RKO (cell line): ENCODE results near the gene HCFC1R1.
"Not testable (repeated sequence)": the region's sequence is repeated elsewhere in the genome, so short reads cannot be mapped to it uniquely, and the experiment has no call there.

Experiments
- DNase-seq: peaks from one replicate; pipeline ENCODE4 v3.0.0-alpha.2; 2016; ENCODE audit warnings: low spot score

Gene HCFC1R1

DNA sequence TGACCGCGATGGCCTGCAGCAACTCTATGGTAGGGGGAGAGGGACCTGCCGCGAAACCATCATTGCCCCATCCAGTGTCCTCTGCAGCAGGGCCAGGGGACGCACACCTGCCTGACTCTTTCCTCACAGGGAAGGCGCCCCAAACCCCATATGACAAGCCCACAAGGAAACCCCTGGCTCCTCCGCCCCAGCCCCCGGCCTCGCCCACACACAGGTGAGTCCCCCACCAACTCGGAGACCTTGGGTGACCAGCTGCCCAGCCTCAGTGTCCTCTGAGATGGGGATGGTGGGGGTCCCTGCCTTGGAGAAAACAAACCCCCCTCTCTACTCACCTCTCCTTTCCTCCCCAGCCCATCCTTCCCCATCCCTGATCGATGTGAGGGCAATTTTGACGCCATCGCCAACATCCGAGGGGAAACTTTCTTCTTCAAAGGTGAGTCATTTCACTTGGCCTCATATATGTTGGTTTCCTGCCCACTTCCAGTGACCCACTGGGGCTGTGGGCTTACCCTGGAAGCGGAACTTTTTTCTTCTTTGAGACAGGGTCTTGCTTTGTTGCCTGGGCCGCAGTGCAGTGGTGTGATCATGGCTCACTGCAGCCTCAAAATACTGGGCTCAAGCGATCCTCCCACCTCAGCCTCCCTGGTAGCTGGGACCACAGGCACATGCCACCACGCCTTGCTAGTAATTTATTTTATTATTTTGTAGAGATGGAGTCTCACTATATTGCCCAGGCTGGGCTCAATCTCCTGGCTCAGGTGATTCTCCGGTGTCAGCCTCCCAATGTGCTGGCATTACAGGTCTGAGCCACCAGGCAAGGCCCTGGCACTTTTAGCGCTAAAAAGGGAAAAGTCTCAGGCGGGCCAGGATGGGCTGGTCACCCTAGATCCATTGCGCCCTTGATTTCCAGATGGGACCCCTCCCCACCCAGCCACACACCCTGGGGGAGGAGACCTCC, 33.7 kb upstream of the HCFC1R1 start:
- no peak for DNase-seq

DNA sequence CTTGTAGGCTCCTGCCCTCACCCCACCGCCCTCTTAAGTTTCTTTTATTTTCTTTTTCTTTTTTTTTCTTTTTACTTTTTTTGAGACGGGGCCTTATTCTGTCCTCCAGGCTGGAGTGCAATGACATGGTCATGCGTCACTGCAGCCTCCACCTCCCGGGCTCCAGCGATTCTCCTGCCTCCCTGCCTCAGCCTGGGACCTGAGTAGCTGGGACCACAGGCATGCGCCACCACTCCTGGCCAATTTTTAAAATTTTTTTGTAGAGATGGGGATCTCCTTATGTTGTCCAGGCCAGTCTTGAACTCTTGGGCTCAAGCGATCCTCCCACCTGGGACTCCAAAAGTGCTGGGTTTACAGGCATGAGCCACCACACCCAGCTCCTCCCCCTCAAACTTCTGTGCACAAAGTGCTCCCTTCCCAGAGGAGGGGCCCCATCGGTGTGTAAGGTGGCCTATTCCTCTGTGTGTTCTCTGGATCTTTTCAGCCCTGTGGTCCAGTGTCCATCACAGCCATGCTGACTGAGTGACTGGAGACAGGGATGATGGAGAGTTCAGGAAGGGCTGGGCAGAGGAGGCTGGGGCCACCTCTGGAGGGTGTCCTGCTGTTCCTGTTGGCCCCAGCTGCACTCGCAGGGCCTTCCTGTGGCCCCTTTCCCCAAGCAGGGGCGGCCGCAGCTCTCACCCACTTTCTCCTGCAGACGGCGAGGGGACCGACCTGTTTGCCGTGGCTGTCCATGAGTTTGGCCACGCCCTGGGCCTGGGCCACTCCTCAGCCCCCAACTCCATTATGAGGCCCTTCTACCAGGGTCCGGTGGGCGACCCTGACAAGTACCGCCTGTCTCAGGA, 32.8 kb upstream of the HCFC1R1 start:
- DNase-seq = no peak

DNA sequence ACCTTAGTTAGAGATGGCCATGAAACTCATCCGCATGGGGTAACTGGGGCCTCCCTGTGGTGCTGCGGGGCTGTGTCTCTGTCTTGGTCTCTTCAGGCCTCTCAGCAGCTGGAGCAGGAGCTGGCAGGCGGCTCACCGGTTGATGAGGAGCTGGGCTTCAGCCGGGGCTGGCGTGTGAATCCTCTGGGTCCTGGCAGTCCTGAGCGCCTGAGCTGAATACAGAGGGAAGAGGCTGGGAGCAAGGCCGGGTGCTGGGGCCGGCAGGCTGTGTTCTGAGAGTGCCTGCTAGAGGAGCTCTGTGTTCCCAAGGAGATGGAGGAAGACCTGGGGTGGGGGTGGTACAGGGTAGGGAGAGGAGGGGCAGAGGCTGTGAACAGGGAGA, 32.0 kb upstream of the HCFC1R1 start:
- DNase-seq = not testable (repeated sequence)

DNA sequence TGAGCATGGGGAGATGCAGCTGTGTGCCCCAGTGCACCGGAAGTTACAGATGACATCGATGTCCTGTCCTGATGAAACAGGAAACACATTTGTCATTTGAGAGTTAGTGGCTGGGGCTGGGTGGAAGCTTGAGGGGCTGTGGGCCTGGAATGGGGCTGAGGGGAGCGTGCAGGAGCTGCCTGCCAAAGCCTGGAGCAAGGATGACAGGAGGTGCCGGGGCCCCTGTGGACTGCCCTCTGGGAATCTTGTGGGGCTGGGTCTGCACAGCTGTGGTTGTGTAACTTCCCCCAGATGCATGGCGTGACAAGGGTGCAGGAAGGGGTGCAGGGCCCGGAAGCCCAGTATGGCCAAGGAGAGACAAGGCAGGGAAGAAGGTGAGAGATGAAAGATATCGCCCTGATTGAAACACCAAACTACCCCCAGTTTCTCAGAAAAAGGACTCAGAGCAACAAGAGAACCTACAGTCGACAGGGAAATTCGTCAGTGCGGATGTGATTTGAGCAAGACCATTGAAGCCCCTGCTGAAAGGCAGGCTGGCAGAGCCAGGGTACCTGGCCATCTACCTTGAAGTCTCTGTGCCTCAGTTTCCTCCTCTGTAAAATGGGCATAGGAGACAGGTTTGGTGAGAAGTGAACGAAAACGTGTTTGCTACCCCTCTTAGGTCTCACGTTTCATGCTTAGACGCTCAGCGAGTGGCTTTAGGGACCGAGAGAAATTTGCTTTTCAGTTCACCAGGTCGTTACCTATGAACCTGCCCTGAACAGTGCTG, 31.4 kb upstream of the HCFC1R1 start:
- no peak for DNase-seq

DNA sequence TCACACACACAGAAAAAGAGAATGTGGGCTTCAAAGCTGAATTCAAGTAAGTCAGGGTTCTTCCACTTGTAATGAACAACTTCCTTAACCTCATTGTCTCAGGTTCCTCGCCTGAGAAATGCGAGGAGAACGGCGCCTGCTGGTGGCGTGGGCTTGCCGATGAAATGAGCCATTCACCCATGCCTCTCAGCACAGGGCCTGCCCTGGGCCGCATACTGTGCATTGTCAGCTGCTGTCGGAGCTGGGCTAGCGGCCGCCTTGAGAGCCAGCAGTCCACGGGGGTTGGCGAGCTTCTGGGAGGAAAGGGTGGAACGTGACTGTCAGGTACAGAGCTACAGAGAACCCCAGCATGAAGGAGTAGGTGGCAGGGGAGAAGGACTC, 29.6 kb upstream of the HCFC1R1 start:
- not testable (repeated sequence) for DNase-seq

DNA sequence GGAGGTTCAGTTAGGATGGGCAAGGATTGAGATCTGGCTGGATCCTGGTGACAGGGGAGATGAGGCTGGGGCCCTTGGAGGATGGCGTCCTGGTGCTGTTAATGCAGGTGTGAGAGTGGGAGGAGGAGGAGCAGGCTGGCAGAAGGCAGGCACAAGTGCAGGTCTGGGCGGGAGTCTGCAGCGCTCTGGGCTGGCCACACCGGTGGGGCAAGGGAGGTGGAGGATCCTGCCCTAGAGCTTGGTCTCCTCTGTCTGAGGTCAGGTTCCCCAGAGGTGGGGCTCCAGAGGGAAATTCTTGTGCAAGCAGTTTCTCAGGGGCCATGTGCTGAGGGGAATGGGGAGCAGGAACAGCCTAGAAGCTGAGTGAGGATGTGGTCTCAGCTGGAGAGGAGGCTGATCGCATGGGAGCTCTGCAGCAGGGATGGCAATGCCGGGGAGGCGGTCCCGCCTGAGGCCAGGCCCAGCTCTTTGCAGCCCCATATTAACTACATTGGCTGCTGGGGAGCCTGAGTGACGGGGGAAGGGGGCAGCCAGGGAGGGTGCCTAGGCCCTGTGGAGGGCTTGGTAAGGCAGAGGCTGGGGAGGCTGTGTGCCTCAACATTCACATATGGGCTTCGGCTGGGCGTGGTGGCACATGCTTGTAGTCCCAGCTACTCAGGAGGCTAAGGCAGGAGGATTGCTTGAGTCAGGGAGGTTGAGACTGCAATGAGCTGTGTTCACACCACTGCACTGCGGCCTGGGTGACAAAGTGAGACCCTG, 29.0 kb upstream of the HCFC1R1 start:
- DNase-seq = not testable (repeated sequence)

DNA sequence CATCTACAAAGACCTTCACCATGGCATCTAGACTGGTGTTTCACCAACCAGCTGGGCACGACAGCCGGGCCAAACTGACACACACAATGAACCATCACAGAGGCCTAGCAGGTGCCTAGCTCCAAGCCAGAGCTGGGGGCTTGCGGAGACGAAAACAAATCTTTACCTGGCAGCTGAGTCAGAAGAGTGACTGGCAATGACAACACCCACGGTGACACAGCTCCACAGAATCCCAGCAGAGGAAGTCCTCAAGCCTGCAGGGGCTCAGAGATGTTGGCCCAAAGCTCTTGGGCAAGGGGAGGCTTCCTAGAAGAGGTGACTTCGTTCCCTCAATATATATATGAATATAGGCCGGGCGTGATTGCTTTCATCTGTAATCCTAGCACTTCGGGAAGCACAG, 27.8 kb upstream of the HCFC1R1 start:
- no peak for DNase-seq

DNA sequence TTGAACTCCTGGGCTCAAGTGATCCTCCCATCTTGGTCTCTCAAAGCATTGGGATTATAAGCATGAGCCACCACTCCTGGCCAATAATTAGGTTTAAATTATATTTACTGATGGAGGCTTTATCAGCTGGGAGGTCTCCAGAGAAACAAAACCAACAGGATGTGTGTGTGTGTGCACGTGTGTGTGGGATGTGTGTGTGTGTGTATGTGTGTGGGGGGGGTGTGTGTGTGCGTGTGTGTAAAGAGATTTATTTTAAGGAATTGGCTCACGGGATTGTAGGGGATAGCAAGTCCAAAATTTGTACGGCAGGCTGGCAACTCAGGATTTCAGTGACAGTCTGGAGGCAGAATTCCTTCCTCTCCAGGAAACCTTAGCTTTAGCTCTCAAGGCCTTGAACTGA, 27.3 kb upstream of the HCFC1R1 start:
- DNase-seq = no peak

DNA sequence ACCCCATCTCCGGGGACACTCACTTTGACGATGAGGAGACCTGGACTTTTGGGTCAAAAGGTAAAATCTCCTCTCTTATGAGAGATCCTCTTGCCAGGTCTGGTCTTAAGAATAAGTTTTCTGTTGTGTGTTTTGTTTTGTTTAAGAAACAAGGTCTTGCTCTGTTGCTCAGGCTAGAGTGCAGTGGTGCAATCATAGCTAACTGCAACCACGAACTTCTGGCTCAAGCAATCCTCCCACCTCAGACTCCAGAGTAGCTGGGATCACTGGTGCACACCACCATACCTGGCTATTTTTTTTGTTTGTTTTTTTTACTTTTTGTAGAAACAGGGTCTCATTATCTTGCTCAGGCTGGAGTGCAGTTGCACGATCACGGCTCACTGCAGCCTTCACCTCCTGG, 26.7 kb upstream of the HCFC1R1 start:
- DNase-seq = no peak

DNA sequence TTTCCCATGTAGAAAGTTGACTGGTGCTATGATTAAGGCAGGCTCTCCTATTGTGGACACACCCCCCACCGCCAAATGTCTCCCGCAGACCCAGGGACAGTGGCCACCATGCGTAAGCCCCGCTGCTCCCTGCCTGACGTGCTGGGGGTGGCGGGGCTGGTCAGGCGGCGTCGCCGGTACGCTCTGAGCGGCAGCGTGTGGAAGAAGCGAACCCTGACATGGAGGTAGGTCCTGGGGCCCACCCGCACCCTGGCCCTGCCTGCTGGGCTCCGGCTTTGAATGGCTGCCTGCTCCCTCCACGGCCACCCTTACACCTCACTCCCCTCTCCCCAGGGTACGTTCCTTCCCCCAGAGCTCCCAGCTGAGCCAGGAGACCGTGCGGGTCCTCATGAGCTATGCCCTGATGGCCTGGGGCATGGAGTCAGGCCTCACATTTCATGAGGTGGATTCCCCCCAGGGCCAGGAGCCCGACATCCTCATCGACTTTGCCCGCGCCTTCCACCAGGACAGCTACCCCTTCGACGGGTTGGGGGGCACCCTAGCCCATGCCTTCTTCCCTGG, 26.3 kb upstream of the HCFC1R1 start:
- DNase-seq = no peak

DNA sequence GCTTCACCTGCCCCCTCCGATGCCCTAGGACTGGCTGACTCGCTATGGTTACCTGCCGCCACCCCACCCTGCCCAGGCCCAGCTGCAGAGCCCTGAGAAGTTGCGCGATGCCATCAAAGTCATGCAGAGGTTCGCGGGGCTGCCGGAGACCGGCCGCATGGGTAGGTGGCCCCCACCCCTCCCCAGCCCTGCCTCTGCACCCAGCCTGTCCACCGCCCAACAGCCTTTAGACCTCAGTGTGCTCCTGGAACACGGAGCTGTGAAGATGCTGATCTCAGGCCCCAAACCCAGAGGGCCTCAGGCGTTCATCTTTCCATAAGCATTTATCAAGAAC, 23.6 kb upstream of the HCFC1R1 start:
- DNase-seq = no peak

DNA sequence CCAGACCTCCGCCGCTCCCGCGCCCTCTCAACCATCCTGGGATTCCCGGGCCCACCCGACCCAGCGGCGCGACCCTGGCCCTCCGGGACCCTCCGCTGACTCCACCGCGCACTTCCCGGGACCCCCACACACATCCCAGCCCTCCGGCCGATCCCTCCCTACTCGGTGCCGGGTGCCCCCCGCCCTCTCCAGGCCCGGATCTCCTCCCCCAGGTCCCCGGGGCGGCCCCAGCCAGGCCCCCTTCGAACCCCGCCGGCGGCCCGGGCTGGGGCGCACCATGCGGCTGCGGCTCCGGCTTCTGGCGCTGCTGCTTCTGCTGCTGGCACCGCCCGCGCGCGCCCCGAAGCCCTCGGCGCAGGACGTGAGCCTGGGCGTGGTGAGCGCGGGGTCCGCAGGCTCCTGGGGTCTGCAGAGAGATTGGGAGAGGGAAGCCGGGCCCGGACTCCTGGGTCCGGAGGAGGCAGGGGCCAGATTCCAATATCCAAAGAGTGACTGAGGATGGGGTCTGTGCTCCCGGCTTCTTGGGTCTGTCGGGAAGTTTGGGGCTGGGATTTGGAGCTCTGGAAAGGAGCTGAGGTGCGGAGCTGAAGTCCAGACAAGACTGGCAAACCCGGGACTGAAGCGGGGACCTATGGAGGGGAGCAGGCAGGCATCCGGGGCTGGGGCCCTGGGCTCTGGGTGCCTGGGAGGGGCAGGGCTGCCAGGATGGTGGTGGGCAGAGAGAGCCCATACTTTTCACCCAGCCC, 23.1 kb upstream of the HCFC1R1 start:
- DNase-seq = no peak

DNA sequence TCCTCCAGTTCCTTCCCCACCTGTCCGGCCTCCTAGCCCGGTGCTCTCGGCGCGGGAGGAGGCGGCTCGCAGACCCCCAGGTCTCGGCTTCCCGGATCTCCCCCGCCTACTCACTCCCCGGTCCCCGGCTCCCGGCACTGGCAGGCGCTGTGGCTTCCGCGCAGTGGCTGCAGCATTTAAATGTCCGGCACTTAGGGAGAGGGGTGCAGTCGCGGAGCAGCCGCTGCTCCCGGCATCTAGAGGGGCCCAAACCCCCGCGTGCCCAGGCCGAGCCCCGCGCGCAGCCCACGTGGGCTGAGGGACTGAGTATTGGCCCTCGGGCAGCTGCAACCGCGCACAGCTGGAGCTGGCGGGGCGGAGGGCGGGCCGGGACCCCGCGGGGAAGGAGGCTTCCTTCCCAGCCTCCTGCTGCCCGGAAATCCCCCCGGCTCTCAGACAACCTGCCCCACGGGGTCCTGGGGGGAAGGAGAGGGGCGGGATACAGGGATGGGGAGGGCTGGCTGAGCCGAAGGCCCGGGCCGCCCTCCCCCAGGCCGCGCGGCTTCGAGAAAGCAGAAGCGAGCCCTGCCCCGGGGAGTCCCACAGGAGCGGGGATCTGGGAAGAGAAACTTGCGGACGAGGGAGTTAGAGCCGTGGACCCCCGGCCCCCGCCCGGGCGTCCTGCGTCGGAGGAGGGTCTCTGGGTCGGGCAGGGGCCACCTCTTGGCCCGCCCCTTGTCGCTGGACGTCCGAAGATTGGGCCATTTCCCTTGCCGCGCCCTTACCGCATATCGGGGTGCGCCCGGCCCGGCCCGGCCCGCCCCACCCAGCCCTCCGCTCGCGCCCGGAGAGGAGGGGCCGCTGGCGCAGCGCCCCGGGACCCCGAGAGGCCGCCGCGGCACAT, 22.3 kb upstream of the HCFC1R1 start, which contains the start of gene MMP25:
MMP25 (plus strand) TSS at position 804 of the 883 bp plus-strand sequence. CDS start 357 bp downstream, outside the sequence.
- peak; percentile 52 for DNase-seq

DNA sequence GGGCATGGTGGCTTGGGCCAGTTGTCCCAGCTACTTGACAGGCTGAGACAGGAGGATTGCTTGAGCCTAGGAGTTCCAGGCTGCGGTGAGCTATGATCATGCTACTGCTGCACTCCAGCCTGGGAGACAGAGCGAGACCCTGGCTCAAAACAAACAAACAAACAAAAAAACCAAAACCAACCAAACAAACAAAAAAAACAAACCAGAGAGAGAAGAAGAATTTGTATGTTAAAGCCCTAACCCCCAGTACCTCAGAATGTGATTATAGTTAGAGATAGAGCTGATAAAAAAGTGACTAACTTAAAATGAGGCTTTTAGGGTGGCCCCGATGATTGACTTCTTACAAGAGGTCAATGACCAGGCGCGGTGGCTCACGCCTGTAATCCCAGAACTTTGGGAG, 21.0 kb upstream of the HCFC1R1 start:
- DNase-seq = no peak

DNA sequence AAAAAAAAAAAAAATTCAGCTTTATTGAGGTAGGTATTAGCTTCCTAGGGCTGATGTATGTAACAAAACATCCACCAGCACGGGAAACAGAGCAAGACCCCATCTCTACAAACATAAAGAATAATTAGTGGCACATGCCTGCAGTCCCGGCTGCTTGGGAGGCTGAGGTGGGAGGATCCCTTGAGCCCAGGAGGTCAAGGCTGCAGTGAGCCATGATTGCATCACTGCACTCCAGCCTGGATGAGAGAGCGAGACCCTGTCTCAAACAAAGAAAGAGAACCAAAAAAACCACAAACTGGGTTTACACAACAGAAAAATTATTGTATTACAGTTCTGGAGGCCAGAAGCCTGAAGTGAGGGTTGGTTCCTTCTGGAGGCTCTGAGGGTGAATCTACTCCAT, 18.6 kb upstream of the HCFC1R1 start:
- no peak for DNase-seq

DNA sequence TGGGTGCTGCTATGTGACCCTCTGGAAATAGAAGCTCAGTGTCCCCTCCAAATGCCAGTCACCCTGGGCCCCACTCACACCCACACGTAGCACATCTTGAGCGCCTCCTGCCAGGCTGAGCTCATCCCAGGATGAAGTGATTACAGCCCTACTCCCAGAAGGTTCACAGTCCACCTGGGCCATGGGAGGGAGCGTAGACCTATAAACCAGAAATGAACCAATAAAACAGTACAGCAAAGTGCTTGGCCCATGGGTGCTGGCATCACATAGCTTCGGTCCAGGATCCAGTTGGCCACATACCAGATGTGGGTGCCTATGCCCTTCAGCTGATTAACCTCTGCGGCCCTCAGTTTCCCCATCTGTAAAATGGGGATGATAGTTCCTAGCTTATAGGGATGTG, 15.2 kb upstream of the HCFC1R1 start:
- no peak for DNase-seq

DNA sequence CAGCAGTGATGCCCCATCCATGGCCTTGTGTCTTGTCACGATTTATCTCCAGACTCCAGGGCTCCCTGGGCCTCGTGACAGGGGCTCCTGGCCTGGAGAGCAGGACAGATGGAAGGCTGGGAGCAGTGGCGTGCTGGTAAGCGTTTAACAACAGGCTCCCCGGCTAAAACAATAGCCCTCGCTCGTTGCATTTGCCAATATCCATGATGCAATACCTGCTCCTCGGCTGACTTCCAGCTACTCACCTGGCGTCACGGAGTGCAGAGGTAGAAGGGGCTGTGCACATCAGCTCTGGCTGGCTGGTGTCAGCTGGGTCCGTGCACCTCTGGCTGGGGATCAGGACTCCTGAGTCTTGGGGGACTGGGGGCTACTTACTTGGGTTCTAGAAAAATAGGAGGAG, 14.5 kb upstream of the HCFC1R1 start:
- DNase-seq = no peak

DNA sequence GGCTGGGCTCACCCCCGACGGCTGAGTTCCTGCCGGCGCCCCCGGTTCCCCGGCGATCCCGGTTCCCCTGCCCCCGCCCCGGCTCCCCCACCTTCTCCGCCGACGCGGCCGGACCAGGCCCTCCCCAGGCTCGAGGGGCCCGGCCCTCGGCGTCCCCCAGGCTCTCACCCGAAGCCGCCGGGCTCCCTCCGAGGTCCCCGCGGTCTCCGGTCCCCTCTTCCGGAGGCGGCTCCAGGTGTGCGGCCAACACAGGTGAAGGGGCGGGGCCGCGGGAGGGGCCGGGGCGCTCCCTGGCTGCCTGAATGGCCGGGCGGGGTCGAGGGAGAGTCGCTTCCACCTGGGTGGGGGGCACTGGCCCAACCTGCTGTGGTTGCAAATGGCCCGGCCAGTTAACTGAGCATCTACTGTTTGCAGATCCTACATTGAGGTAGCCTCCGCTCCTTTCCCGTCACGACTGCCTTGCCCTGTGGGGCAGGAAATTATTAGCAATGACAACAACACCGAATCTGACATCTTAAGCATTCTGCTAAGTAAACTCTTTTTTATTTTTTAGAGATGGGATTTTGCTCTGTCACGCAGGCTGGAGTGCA, 13.1 kb upstream of the HCFC1R1 start, which contains the start of gene BICDL2:
BICDL2 (minus strand) TSS at position 219 of the 590 bp plus-strand sequence. CDS start 1,448 bp downstream, outside the sequence.
- no peak for DNase-seq
